Body of pancreas (tissue), 4 donors: ENCODE measurements around the gene TMEM98. TPM values are rescaled to one million over a fixed set of nuclear protein-coding genes. Genes with fewer than 3 reads are reported as not detected.
A peak's percentile ranks its signal among the peaks of the same experiment; 100 is the strongest.

Experiments
- ATAC-seq: fragments of 150-250 bp; one replicate; pipeline ENCODE4 v1.9.1; 2016
- DNase-seq, 4 donors: peaks; one replicate each; pipeline ENCODE4 v3.0.0-alpha.2; 2019
- H3K27ac ChIP-seq, 4 donors: fragments of 200-600 bp; sonication (generic); 1 replicate in 3 of 4; 2 replicates in 1 of 4; pipeline versions ENCODE4 v1.5.1 to v1.6.1; 2016 to 2019; ENCODE audit warnings: mild to moderate bottlenecking in 1 of 4, mixed read lengths in 1 of 4, moderate library complexity in 1 of 4
- H3K27me3 ChIP-seq, 2 donors: fragments of 200-600 bp; sonication (generic); one replicate each; pipeline ENCODE4 v1.6.0; 2016; ENCODE audit warnings: mild to moderate bottlenecking in 1 of 2
- H3K36me3 ChIP-seq, 2 donors: fragments of 200-600 bp; sonication (generic); replicated peaks in 1 of 2; 2 replicates each; pipeline ENCODE4 v1.5.1; 2016; ENCODE audit warnings: low read depth in 2 of 2; ENCODE audit not compliant: insufficient read depth in 1 of 2
- H3K4me1 ChIP-seq: fragments of 200-600 bp; sonication (generic); one replicate; pipeline ENCODE4 v1.6.0; 2016
- H3K4me3 ChIP-seq, 2 donors: fragments of 200-600 bp; sonication (generic); 1 replicate in 1 of 2; 2 replicates in 1 of 2; pipeline ENCODE4 v1.5.1; 2016 to 2019
- H3K9me3 ChIP-seq, 3 donors: fragments of 200-600 bp; sonication (generic); 1 replicate in 2 of 3; 2 replicates in 1 of 3; pipeline ENCODE4 v1.5.1; 2016
- CTCF ChIP-seq, 7 experiments: fragments of 450-650 bp in 4 of 7; fragments of 200-600 bp in 3 of 7; sonication (generic) in 3 of 7; IDR thresholded peaks; one replicate each; pipeline ENCODE4 v1.5.1; 2016 to 2019; ENCODE audit warnings: antibody characterized with exemption in 7 of 7
- POLR2A ChIP-seq, 3 donors: fragments of 450-650 bp; IDR thresholded peaks; one replicate each; pipeline ENCODE4 v1.6.1; 2016; ENCODE audit warnings: antibody characterized with exemption in 3 of 3, mild to moderate bottlenecking in 2 of 3
- WGBS, 2 donors: methylation state at CpG; one replicate each; pipeline ENCODE4 v1.1.5; 2017; 5-methylcytosine and 5-hydroxymethylcytosine counted together
- intact Hi-C: fragments of 100-400 bp; cut with DNase I; formaldehyde crosslinking; loops from one replicate; pipeline ENCODE4 v1.15.1; 2023
- total RNA-seq, 2 donors: library from RNA; depleted of rRNA; stranded (reverse); fragments of >200 nt; gene quantifications; one replicate each; pipeline ENCODE4 v1.1.0, GENCODE V29; 2016

The TMEM98 gene
- total RNA-seq, 2 donors from 2014 or later: 88.2 to 99.2 TPM

- H3K27me3 ChIP-seq: no peaks in the 10 kb centered on the region
- no peak overlapping the region for H3K4me3 ChIP-seq
- intact Hi-C loops: loop anchor here (10.0 kb wide), 1 partner anchor 123 kb away; no protein-coding TSS in a partner anchor
- no peak for TF ChIP-seq CTCF (IDR thresholded peaks at IDR 0.05)
- no peak for TF ChIP-seq POLR2A (IDR thresholded peaks at IDR 0.05)
- 67 to 71% methylated on average over 6 of the region's 6 CpGs for WGBS, 2 donors
- no peak overlapping the region for H3K27ac ChIP-seq
- no peaks in the 10 kb centered on the region for H3K9me3 ChIP-seq
- no peaks in the 10 kb centered on the region for H3K36me3 ChIP-seq
- DNase-seq: peak in 3 of 4 donors; percentile 5 to 25 (median 22)
- ATAC-seq: no peak
- peaks cover 31% of the 10 kb centered on the region for H3K4me1 ChIP-seq
These were observed 20.4 kb upstream of the TMEM98 start for GRCh38 chr17:32907583-32907982.

- 25 to 27% methylated on average over 4 of the region's 4 CpGs for WGBS, 2 donors
- H3K9me3 ChIP-seq: no peaks in the 10 kb centered on the region
These were observed 18.1 kb upstream of the TMEM98 start for GRCh38 chr17:32909787-32910369.

GRCh38 chr17:32910769-32911168 lies 17.2 kb upstream of the TMEM98 start:
- peak overlapping the region in 2 of 4 donors; percentile 55 to 57 for H3K27ac ChIP-seq
- 30 to 53% methylated on average over 3 of the region's 3 CpGs for WGBS, 2 donors
- no peak for ATAC-seq
- H3K36me3 ChIP-seq: no peaks in the 10 kb centered on the region
- no peaks in the 10 kb centered on the region for H3K27me3 ChIP-seq
- DNase-seq: no peak
- peaks cover 34% of the 10 kb centered on the region for H3K4me1 ChIP-seq
- H3K4me3 ChIP-seq: no peak overlapping the region
- no peaks in the 10 kb centered on the region for H3K9me3 ChIP-seq
- intact Hi-C loops: no loop called here
- TF ChIP-seq POLR2A (IDR thresholded peaks at IDR 0.05): no peak
- TF ChIP-seq CTCF (IDR thresholded peaks at IDR 0.05): no peak

More at GRCh38 chr17:32909787-32910369, 18.1 kb upstream of the TMEM98 start:
- Histone ChIP-seq H3K4me1 (peaks cover 34% of the 10 kb centered on the region), H3K36me3 (no peaks in the 10 kb centered on the region), H3K27me3 (no peaks in the 10 kb centered on the region), H3K4me3 (no peak overlapping the region), H3K27ac (peak overlapping the region in 3 of 4 donors; percentile 40 to 57 (median 55))
- ATAC-seq: peak; percentile 80
- peak; percentile 73 to 94 (median 91) for TF ChIP-seq CTCF (IDR thresholded peaks at IDR 0.05)
- TF ChIP-seq POLR2A (IDR thresholded peaks at IDR 0.05): no peak
- intact Hi-C loops: loop anchor here (10.0 kb wide), 1 partner anchor 125 kb away; no protein-coding TSS in a partner anchor
- peak; percentile 90 to 94 (median 92) for DNase-seq

- TF ChIP-seq CTCF (IDR thresholded peaks at IDR 0.05) (peak in 3 of 7 experiments; percentile 17 to 28 (median 22)), POLR2A (IDR thresholded peaks at IDR 0.05) (peak; percentile 29 to 80 (median 76))
- Histone ChIP-seq H3K27ac (peak overlapping the region; percentile 50 to 84 (median 80)), H3K36me3 (no peaks in the 10 kb centered on the region), H3K4me3 (no peak overlapping the region), H3K27me3 (no peaks in the 10 kb centered on the region), H3K9me3 (no peaks in the 10 kb centered on the region), H3K4me1 (peaks cover 41% of the 10 kb centered on the region)
- peak; percentile 86 to 96 (median 94) for DNase-seq
- 6 to 13% methylated on average over 10 of the region's 10 CpGs for WGBS, 2 donors
- ATAC-seq: peak; percentile 96
- intact Hi-C loops: no loop called here
These were observed 15.6 kb upstream of the TMEM98 start for GRCh38 chr17:32912218-32912897.
